Measurements from ENCODE around the gene PCNT.
A peak's percentile ranks its signal among the peaks of the same experiment; 100 is the strongest.

Gene PCNT

DNA sequence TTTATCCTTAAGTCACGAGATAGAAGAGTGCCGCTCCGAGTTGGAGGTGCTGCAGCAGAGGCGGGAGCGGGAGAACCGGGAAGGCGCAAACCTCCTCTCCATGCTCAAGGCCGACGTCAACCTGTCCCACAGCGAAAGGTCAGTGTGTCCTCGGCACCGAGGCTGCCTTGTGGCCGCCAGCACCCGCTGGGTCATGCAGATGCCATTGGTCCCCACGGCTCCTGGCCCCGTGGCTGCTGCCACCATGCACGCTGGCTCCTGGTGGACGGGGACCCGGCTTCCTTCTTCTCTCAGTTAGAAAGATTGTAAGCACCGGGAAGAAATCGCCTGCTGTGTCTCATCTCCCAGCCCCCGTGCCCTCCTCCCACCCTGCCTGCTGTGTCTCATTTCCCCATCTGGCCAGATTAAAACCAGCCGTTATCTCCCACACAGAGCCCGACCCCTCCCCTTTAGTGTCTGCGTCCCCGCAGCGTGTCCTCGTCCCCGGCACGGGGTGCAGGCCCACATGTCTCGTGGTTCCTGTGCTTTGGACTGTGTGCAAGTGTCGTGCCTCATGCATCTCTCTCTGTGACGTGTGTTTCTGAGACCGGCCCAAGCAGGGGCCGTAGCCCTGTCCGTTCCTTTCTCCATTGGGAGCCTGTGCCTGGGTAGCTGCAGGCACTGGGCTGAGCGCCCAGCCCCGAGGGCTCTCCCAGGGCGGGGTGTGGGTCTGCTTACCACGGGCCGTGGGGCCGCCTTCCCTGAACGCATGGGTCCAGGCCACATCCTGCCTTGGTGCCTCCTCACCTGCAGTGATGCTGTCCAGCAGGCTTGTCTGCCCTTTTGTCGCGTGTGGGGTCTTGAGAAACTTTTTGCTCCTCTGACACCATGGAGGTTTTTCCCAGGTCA is 62.1 kb downstream of the PCNT start:
- peaks cover 58% of the 10 kb centered on the region for H3K36me3 ChIP-seq (ENCODE audit: control insufficient read depth, insufficient read depth, low read length)
- no peak overlapping the region for H3K9ac ChIP-seq (ENCODE audit: low read depth, low read length)
- H3K9me3 ChIP-seq (ENCODE audit: control insufficient read depth, insufficient read depth, low read length): peaks cover 4% of the 10 kb centered on the region; the same call in 1 of the 2 replicates
- no peak overlapping the region for H3K27ac ChIP-seq (ENCODE audit: low read depth, low read length)
- no peak overlapping the region for H3K4me3 ChIP-seq (ENCODE audit: low read depth, low read length)
- H3K4me1 ChIP-seq (ENCODE audit: control insufficient read depth, insufficient read depth, low read length): peaks cover 5% of the 10 kb centered on the region; the same call in 1 of the 2 replicates
- no peaks in the 10 kb centered on the region for H3K27me3 ChIP-seq (ENCODE audit: control insufficient read depth, insufficient read depth, low read length)

DNA sequence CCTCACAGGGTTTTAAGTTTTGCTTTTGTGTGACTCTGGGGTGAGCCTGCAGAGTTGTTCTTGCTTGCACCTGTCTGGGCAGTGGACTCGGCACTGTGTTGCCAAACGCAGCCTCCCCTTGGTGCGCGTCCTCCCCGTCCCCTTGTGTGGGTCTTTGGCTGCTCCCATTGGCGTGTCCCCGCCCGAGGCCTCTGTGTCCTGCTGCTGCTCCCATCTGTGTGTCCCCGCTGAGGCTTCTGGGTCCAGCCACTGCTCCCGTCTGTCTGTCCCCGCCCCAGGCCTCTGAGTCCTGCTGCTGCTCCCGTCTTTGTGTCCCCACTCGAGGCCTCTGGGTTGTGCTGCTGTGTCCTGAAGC is 62.8 kb downstream of the PCNT start:
- Histone ChIP-seq H3K9ac (ENCODE audit: low read depth, low read length) (no peak overlapping the region), H3K27ac (ENCODE audit: low read depth, low read length) (no peak overlapping the region)

DNA sequence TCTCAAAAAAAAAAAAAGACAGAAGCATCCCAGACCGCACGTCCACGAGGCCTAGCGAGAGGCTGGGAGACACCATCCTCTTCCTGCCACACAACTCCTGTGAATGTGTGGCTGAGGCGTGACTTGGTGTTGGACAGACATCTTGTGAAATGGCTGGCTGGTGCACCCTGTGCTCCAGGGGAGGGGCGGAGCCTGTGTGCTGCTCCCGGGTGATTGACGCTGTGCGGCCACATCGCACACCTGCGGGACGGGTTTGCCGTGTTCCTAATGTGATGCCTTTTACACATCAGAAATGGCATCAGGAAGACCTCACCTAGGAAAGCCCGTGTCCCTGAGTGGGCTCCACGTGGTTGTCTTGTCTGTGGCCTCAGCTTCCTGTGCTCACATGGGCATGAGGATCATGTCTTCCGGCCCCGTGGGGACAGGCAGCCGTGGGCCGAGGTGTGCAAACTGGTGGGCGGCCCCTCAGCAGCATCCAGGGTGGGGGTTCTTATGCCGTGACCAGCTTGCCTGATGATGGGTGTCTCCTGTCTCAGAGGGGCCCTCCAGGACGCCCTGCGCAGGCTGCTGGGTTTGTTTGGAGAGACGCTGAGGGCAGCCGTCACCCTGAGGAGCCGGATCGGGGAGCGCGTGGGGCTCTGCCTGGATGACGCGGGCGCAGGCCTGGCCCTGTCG is 64.4 kb downstream of the PCNT start:
- Histone ChIP-seq H3K36me3 (ENCODE audit: control insufficient read depth, insufficient read depth, low read length) (peaks cover 61% of the 10 kb centered on the region), H3K9ac (ENCODE audit: low read depth, low read length) (no peak overlapping the region), H3K4me3 (ENCODE audit: low read depth, low read length) (no peak overlapping the region), H3K27me3 (ENCODE audit: control insufficient read depth, insufficient read depth, low read length) (no peaks in the 10 kb centered on the region), H3K9me3 (ENCODE audit: control insufficient read depth, insufficient read depth, low read length) (no peaks in the 10 kb centered on the region), H3K4me1 (ENCODE audit: control insufficient read depth, insufficient read depth, low read length) (no peaks in the 10 kb centered on the region), H3K27ac (ENCODE audit: low read depth, low read length) (no peak overlapping the region)

More for the DNA sequence above, 62.8 kb downstream of the PCNT start:
- Histone ChIP-seq H3K27me3 (ENCODE audit: control insufficient read depth, insufficient read depth, low read length) (no peaks in the 10 kb centered on the region), H3K9me3 (ENCODE audit: control insufficient read depth, insufficient read depth, low read length) (peaks cover 4% of the 10 kb centered on the region; the same call in 1 of the 2 replicates), H3K4me1 (ENCODE audit: control insufficient read depth, insufficient read depth, low read length) (no peaks in the 10 kb centered on the region), H3K4me3 (ENCODE audit: low read depth, low read length) (no peak overlapping the region), H3K36me3 (ENCODE audit: control insufficient read depth, insufficient read depth, low read length) (peaks cover 61% of the 10 kb centered on the region)

DNA sequence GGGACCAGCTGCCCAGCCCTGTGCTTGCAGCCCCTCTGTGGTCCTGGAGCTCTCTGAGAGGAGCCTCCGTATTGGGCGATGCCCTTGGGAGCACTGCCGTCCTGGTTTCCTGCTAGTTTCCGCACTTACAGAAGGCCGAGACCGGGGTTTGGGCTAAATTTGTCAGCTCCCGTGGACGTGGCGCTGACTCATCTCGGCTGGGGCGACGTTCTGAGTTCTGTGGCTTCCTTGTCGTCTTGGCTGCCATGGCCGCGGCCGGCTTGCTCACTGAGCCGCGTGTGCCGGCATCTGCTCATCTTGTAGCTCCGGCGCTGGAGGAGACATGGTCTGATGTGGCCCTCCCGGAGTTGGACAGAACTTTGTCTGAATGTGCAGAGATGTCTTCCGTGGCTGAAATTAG is 64.9 kb downstream of the PCNT start:
- H3K36me3 ChIP-seq (ENCODE audit: control insufficient read depth, insufficient read depth, low read length): peaks cover 63% of the 10 kb centered on the region
- H3K27ac ChIP-seq (ENCODE audit: low read depth, low read length): no peak overlapping the region
- H3K27me3 ChIP-seq (ENCODE audit: control insufficient read depth, insufficient read depth, low read length): no peaks in the 10 kb centered on the region
- H3K9me3 ChIP-seq (ENCODE audit: control insufficient read depth, insufficient read depth, low read length): no peaks in the 10 kb centered on the region
- H3K4me1 ChIP-seq (ENCODE audit: control insufficient read depth, insufficient read depth, low read length): no peaks in the 10 kb centered on the region
- H3K9ac ChIP-seq (ENCODE audit: low read depth, low read length): no peak overlapping the region
- H3K4me3 ChIP-seq (ENCODE audit: low read depth, low read length): no peak overlapping the region

DNA sequence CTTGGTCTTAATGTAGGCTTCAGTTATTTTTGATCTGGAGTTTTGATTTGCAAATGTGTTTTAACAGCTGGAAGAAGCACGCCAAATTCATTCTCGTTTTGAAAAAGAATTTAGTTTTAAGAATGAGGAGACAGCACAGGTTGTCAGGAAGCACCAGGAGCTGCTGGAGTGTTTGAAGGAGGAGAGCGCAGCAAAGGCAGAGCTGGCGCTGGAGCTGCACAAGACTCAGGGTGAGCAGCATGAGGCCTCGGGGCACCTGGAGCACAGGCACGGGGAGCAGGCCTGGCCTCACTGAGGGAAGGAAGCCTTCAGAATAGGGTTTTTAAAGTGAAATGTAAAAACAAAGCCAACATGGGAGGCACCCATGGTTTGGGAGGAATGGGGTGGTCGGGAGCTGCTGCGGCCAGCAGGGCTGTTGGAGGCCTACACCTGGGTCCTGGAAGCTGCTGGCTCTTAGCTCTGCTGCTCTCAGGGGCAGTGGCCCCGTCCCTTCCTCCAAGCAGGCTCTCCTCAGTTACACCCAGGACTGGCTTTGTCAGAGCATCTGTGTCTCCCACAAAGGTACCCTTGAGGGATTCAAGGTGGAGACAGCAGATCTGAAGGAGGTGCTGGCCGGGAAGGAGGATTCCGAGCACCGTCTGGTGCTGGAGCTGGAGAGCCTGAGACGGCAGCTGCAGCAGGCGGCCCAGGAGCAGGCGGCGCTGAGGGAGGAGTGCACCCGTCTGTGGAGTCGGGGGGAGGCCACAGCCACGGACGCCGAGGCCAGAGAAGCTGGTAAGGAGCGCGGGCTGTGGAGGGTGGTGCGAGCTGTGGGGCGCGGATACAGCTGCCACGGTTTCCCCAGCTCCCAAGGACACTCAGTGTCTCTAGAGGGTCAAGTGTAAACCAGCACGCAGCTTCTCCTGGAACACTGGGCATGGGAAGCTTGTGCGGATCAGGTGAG is 66.9 kb downstream of the PCNT start:
- H3K4me3 ChIP-seq (ENCODE audit: low read depth, low read length): no peak overlapping the region
- no peaks in the 10 kb centered on the region for H3K27me3 ChIP-seq (ENCODE audit: control insufficient read depth, insufficient read depth, low read length)
- no peaks in the 10 kb centered on the region for H3K4me1 ChIP-seq (ENCODE audit: control insufficient read depth, insufficient read depth, low read length)
- no peaks in the 10 kb centered on the region for H3K9me3 ChIP-seq (ENCODE audit: control insufficient read depth, insufficient read depth, low read length)
- no peak overlapping the region for H3K27ac ChIP-seq (ENCODE audit: low read depth, low read length)
- H3K9ac ChIP-seq (ENCODE audit: low read depth, low read length): no peak overlapping the region
- peaks cover 61% of the 10 kb centered on the region for H3K36me3 ChIP-seq (ENCODE audit: control insufficient read depth, insufficient read depth, low read length)

DNA sequence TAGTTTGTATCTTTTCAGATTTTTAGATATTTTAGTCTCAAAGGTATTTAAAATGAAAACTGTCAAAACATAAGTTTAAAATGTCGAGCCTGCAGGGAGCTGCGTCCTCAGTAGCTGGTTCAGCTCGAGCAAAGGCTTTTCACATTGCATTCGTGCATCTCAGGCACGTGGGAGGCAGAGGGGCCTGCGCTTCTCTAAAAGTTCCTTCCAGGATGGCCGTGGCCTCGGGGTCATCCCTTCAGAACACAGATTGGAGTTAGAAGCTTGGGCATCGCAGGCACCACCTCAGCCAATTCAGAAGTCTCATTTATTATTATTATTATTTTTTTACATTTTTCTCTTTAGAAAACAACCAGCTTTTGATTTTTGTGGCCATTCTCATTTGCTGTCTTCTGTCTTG is 67.8 kb downstream of the PCNT start:
- no peak overlapping the region for H3K4me3 ChIP-seq (ENCODE audit: low read depth, low read length)
- H3K27ac ChIP-seq (ENCODE audit: low read depth, low read length): no peak overlapping the region
- no peak overlapping the region for H3K9ac ChIP-seq (ENCODE audit: low read depth, low read length)
- H3K9me3 ChIP-seq (ENCODE audit: control insufficient read depth, insufficient read depth, low read length): no peaks in the 10 kb centered on the region
- H3K27me3 ChIP-seq (ENCODE audit: control insufficient read depth, insufficient read depth, low read length): no peaks in the 10 kb centered on the region
- no peaks in the 10 kb centered on the region for H3K4me1 ChIP-seq (ENCODE audit: control insufficient read depth, insufficient read depth, low read length)
- peaks cover 54% of the 10 kb centered on the region for H3K36me3 ChIP-seq (ENCODE audit: control insufficient read depth, insufficient read depth, low read length)

DNA sequence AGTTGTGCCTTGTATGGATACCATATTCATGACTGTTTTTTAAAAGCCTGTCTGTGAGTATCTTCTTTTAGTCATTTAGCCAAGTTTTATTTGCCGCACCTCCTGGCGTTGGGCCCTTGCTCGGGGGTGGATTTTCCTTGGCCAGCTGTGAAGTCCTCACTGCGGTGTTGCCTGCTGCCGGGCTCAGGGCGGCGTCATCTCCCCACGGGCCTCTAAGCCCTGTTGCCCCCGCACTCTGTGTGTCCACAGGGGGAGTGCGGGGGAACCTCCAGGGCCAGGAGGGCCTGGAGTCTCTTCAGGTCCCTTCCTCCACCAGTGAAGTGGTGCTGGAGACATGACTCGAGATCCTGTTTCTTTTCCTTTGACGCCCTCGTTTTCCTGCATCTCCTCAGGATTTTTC is 69.0 kb downstream of the PCNT start:
- no peaks in the 10 kb centered on the region for H3K4me1 ChIP-seq (ENCODE audit: control insufficient read depth, insufficient read depth, low read length)
- H3K36me3 ChIP-seq (ENCODE audit: control insufficient read depth, insufficient read depth, low read length): peaks cover 60% of the 10 kb centered on the region
- no peak overlapping the region for H3K9ac ChIP-seq (ENCODE audit: low read depth, low read length)
- H3K9me3 ChIP-seq (ENCODE audit: control insufficient read depth, insufficient read depth, low read length): no peaks in the 10 kb centered on the region
- H3K4me3 ChIP-seq (ENCODE audit: low read depth, low read length): no peak overlapping the region
- no peak overlapping the region for H3K27ac ChIP-seq (ENCODE audit: low read depth, low read length)
- no peaks in the 10 kb centered on the region for H3K27me3 ChIP-seq (ENCODE audit: control insufficient read depth, insufficient read depth, low read length)

DNA sequence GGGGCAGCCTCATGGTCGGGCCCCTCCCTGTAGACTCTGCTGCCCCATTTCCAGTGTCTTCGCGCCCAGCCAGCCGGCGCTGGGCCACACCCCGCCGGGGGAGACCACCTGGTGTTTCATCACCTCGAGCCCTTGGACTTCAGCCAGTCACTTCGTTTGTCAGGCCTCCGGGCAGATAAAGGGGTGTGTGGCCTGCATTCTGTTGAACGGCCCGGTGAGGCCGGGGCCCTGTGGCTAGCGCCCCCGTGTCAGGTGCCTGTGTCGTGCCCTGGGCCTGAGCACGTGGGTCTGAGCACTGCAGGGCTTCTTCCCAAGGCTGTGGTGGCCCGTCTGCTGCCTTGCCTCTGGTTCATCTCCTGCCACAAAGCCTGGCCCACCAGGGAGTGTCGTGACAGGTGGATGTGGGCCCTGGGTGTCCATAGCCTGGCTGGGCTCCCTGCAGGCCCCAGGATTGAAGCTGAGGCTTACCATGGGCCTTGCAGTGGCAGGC is 69.5 kb downstream of the PCNT start:
- no peaks in the 10 kb centered on the region for H3K27me3 ChIP-seq (ENCODE audit: control insufficient read depth, insufficient read depth, low read length)
- no peak overlapping the region for H3K9ac ChIP-seq (ENCODE audit: low read depth, low read length)
- no peaks in the 10 kb centered on the region for H3K4me1 ChIP-seq (ENCODE audit: control insufficient read depth, insufficient read depth, low read length)
- no peak overlapping the region for H3K4me3 ChIP-seq (ENCODE audit: low read depth, low read length)
- peaks cover 61% of the 10 kb centered on the region for H3K36me3 ChIP-seq (ENCODE audit: control insufficient read depth, insufficient read depth, low read length)
- H3K27ac ChIP-seq (ENCODE audit: low read depth, low read length): no peak overlapping the region
- H3K9me3 ChIP-seq (ENCODE audit: control insufficient read depth, insufficient read depth, low read length): no peaks in the 10 kb centered on the region

DNA sequence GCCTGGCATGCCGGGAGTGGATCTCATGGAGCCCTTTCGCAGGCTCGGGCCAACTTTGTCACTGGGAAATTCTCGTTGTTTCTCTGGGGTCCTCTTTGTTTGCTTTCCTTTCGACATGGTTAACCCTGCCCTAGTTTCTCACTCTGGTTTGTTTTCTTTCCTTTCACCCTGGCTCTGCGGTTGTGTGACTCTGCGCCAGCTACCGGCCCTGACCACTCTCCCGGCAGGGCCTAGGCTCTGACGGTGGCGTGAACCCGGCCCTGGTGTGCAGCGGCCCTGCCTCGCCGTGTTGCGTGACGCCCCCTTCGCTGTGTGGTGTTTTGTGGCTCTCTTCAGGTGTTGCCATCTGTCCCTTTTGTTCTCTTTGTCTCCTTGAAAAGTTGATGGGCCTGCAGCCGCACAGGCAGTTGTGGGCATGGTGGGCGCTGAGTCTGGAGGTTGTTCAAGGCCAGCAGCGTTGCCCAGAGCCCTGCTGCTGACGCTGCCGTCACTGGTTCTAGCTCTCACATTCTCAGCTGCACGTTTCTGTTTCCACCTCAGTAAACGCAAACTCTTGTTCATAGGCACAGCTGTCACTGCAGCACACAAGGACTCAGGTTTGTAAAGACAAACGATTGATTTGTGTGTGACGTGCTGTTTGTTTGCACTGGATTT is 70.1 kb downstream of the PCNT start:
- Histone ChIP-seq H3K27me3 (ENCODE audit: control insufficient read depth, insufficient read depth, low read length) (no peaks in the 10 kb centered on the region), H3K36me3 (ENCODE audit: control insufficient read depth, insufficient read depth, low read length) (peaks cover 64% of the 10 kb centered on the region), H3K4me1 (ENCODE audit: control insufficient read depth, insufficient read depth, low read length) (no peaks in the 10 kb centered on the region), H3K9me3 (ENCODE audit: control insufficient read depth, insufficient read depth, low read length) (no peaks in the 10 kb centered on the region), H3K9ac (ENCODE audit: low read depth, low read length) (peak overlapping the region; percentile 14), H3K27ac (ENCODE audit: low read depth, low read length) (no peak overlapping the region), H3K4me3 (ENCODE audit: low read depth, low read length) (no peak overlapping the region)

DNA sequence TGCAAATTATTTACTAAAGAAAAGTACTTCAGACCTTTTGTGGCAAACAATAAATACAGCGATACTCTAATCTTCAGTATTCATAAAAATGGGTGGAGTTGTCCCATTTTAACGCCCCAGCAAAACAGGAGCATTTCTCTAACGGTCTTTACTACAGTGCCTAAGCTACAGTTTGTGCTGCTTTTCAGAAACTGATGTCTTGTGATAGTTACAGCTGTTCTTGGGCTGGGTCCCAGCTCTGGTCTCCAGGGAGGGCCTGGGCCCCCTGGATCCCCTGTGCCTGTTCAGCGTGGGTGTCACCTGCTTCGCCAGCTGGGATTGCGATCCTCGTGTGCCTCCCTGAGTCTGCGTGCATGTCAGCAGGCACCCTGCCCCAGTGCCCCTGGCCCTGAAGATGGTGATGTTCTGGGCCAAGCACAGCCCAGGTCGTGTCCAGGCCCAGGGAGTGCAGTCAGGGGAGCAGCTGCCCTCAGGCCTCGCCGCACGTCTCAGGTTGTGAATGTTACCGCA is 70.7 kb downstream of the PCNT start:
- H3K36me3 ChIP-seq (ENCODE audit: control insufficient read depth, insufficient read depth, low read length): peaks cover 68% of the 10 kb centered on the region
- H3K9me3 ChIP-seq (ENCODE audit: control insufficient read depth, insufficient read depth, low read length): no peaks in the 10 kb centered on the region
- no peaks in the 10 kb centered on the region for H3K4me1 ChIP-seq (ENCODE audit: control insufficient read depth, insufficient read depth, low read length)
- H3K27me3 ChIP-seq (ENCODE audit: control insufficient read depth, insufficient read depth, low read length): no peaks in the 10 kb centered on the region
- no peak overlapping the region for H3K4me3 ChIP-seq (ENCODE audit: low read depth, low read length)
- H3K27ac ChIP-seq (ENCODE audit: low read depth, low read length): no peak overlapping the region
- peak overlapping the region; percentile 14; the same call in 1 of the 2 replicates for H3K9ac ChIP-seq (ENCODE audit: low read depth, low read length)
